HEK293 (cell line): ENCODE measurements around the gene TTC31.

Experiments
- BCL11A ChIP-seq: fragments of 450-650 bp; formaldehyde crosslinking; IDR thresholded peaks from 2 replicates; pipeline ENCODE4 v1.5.1; 2016; ENCODE audit warnings: low read depth, missing biosample characterization, missing genetic modification characterization
- YY2 ChIP-seq: fragments of 450-650 bp; formaldehyde crosslinking; IDR thresholded peaks from 2 replicates; pipeline ENCODE4 v1.5.1; 2016; ENCODE audit warnings: missing biosample characterization, missing genetic modification characterization
- ZBTB17 ChIP-seq: fragments of 450-650 bp; formaldehyde crosslinking; IDR thresholded peaks from 2 replicates; pipeline ENCODE4 v1.5.1; 2016; ENCODE audit warnings: missing biosample characterization, missing genetic modification characterization
- ZBTB21 ChIP-seq: fragments of 450-650 bp; formaldehyde crosslinking; IDR thresholded peaks from 2 replicates; pipeline ENCODE4 v1.5.1; 2017; ENCODE audit warnings: missing biosample characterization, missing genetic modification characterization
- ZFP3 ChIP-seq: fragments of 450-650 bp; formaldehyde crosslinking; IDR thresholded peaks from 2 replicates; pipeline ENCODE4 v1.5.1; 2016; ENCODE audit warnings: low read depth, missing biosample characterization, missing genetic modification characterization
- ZFP69B ChIP-seq: fragments of 450-650 bp; formaldehyde crosslinking; IDR thresholded peaks from 2 replicates; pipeline ENCODE4 v1.5.1; 2016; ENCODE audit warnings: missing biosample characterization, missing genetic modification characterization
- ZNF121 ChIP-seq: fragments of 450-650 bp; formaldehyde crosslinking; IDR thresholded peaks from 2 replicates; pipeline ENCODE4 v1.5.1; 2016; ENCODE audit warnings: missing biosample characterization, missing genetic modification characterization
- ZNF223 ChIP-seq: fragments of 450-650 bp; formaldehyde crosslinking; IDR thresholded peaks from 2 replicates; pipeline ENCODE4 v1.5.1; 2016; ENCODE audit warnings: missing biosample characterization, missing genetic modification characterization
- ZNF274 ChIP-seq, 2 experiments: fragments of 200-500 bp in 1 of 2; fragments of 450-650 bp in 1 of 2; sonication (Bioruptor generic) in 1 of 2; formaldehyde crosslinking in 1 of 2; IDR thresholded peaks; 2 replicates each; pipeline versions ENCODE4 v1.5.1 to v1.6.1; 2014 to 2016; ENCODE audit warnings: borderline replicate concordance in 1 of 2, inconsistent platforms in 1 of 2, low read length in 1 of 2, missing biosample characterization in 1 of 2, missing genetic modification characterization in 1 of 2
- ZNF521 ChIP-seq: fragments of 450-650 bp; formaldehyde crosslinking; IDR thresholded peaks from 2 replicates; pipeline ENCODE4 v1.5.1; 2017; ENCODE audit warnings: missing biosample characterization, mild to moderate bottlenecking, missing genetic modification characterization
- ZNF548 ChIP-seq: fragments of 450-650 bp; formaldehyde crosslinking; IDR thresholded peaks from 2 replicates; pipeline ENCODE4 v1.5.1; 2016; ENCODE audit warnings: missing biosample characterization, missing genetic modification characterization
- ZSCAN23 ChIP-seq: fragments of 450-650 bp; formaldehyde crosslinking; IDR thresholded peaks from 2 replicates; pipeline ENCODE4 v1.5.1; 2016; ENCODE audit warnings: missing biosample characterization, missing genetic modification characterization
- TF ChIP-seq, protein P1 (sequence below): fragments of 450-650 bp; formaldehyde crosslinking; IDR thresholded peaks from 2 replicates; pipeline ENCODE4 v1.5.1; 2016; ENCODE audit warnings: missing biosample characterization, missing genetic modification characterization

DNA sequence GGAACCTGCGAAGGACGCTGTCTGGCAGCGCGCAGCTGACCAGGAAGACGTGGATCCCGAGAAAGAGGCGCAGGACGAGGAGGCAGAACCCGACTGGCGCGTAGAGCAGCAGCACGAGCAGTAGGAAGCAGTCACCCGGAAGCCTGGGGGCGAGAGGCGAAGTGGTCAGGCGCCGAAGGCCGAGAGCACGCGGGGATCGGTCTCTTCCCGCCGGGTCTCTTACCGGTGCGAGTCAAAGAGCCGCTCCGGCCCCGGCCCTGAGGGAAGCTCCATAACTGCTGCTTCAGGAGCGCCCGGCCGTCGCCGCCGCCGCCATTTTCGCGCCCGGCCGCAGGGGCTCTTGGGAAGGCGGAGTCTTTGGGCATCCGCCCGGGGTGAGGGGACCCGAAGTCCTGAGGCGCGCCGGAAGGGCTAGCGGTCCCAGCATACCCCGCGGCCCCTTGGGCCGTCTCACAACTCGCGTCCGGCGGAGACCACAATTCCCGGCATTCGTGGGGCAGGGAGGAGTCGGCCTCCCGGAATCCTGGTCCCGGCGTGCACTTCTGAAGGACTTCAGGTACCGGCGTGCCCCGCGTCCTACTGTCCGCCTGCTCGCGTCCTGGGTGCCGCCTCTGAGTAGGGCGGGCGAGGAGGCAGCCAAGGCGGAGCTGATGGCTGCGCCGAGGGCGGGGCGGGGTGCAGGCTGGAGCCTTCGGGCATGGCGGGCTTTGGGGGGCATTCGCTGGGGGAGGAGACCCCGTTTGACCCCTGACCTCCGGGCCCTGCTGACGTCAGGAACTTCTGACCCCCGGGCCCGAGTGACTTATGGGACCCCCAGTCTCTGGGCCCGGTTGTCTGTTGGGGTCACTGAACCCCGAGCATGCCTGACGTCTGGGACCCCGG is 46.7 kb downstream of the TTC31 start, which contains the start of the genes AUP1 and HTRA2:
- no peak for TF ChIP-seq ZNF521 (tag by site-specific recombination)
- peak; percentile 19; the same call in 1 of the 2 replicates for TF ChIP-seq ZBTB21
- TF ChIP-seq, protein P1, sequence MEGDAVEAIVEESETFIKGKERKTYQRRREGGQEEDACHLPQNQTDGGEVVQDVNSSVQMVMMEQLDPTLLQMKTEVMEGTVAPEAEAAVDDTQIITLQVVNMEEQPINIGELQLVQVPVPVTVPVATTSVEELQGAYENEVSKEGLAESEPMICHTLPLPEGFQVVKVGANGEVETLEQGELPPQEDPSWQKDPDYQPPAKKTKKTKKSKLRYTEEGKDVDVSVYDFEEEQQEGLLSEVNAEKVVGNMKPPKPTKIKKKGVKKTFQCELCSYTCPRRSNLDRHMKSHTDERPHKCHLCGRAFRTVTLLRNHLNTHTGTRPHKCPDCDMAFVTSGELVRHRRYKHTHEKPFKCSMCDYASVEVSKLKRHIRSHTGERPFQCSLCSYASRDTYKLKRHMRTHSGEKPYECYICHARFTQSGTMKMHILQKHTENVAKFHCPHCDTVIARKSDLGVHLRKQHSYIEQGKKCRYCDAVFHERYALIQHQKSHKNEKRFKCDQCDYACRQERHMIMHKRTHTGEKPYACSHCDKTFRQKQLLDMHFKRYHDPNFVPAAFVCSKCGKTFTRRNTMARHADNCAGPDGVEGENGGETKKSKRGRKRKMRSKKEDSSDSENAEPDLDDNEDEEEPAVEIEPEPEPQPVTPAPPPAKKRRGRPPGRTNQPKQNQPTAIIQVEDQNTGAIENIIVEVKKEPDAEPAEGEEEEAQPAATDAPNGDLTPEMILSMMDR (tag by site-specific recombination), result no peak
- peak; percentile 42; the same call in 1 of the 2 replicates for TF ChIP-seq BCL11A (tag by site-specific recombination)
- TF ChIP-seq ZSCAN23 (tag by site-specific recombination), result no peak
- no peak for TF ChIP-seq ZNF223 (tag by site-specific recombination)
- TF ChIP-seq ZNF274 (IDR thresholded peaks at IDR 0.05; ENCODE audit: low read length), result no peak
- no peak for TF ChIP-seq ZNF274 (tag by site-specific recombination; IDR thresholded peaks at IDR 0.05; ENCODE audit: borderline replicate concordance)
- TF ChIP-seq ZFP3 (tag by site-specific recombination), result no peak
- no peak for TF ChIP-seq ZNF548 (tag by site-specific recombination)
- no peak for TF ChIP-seq ZFP69B
- no peak for TF ChIP-seq ZNF121 (tag by site-specific recombination)
- peak; percentile 88 for TF ChIP-seq ZBTB17 (tag by site-specific recombination)
- TF ChIP-seq YY2 (tag by site-specific recombination), result peak; percentile 77
